ENCODE data around the gene KRTAP9-9. TPM values are rescaled to one million over a fixed set of nuclear protein-coding genes. Genes with fewer than 3 reads are reported as not detected.
"Not testable (repeated sequence)": the region's sequence is repeated elsewhere in the genome, so short reads cannot be mapped to it uniquely, and the experiment has no call there.

Gene KRTAP9-9
- total RNA-seq, 1 donor from 2014 or later, result not detected

GRCh38 chr17:41246995-41247787 lies 8.0 kb upstream of the KRTAP9-9 start:
- H3K9me3 Mint-ChIP-seq; DNase-seq (ENCODE audit: low spot score); H3K36me3 Mint-ChIP-seq (ENCODE audit: low read depth); H3K27ac Mint-ChIP-seq; H3K4me1 Mint-ChIP-seq (ENCODE audit: low read depth); H3K4me3 Mint-ChIP-seq (ENCODE audit: low read depth); intact Hi-C loops (cut with micrococcal nuclease): not testable (repeated sequence)
- H3K27me3 Mint-ChIP-seq (ENCODE audit: low read depth), result peaks cover 15% of the 10 kb centered on the region

GRCh38 chr17:41249637-41250240 lies 5.4 kb upstream of the KRTAP9-9 start, which contains the start of gene KRTAP9-4:
Gene KRTAP9-4, plus strand, starts transcription at chr17:41249687. Its CDS starts 34 bp downstream, at chr17:41249721.
- H3K9me3 Mint-ChIP-seq; H3K27ac Mint-ChIP-seq; H3K4me3 Mint-ChIP-seq (ENCODE audit: low read depth); H3K4me1 Mint-ChIP-seq (ENCODE audit: low read depth); intact Hi-C loops (cut with micrococcal nuclease); DNase-seq (ENCODE audit: low spot score); H3K36me3 Mint-ChIP-seq (ENCODE audit: low read depth): not testable (repeated sequence)
- peaks cover 18% of the 10 kb centered on the region for H3K27me3 Mint-ChIP-seq (ENCODE audit: low read depth)

GRCh38 chr17:41251261-41251660 lies 3.9 kb upstream of the KRTAP9-9 start:
- H3K27me3 Mint-ChIP-seq (ENCODE audit: low read depth), result peaks cover 22% of the 10 kb centered on the region
- no peak overlapping the region for H3K27ac Mint-ChIP-seq
- no peak overlapping the region for H3K4me3 Mint-ChIP-seq (ENCODE audit: low read depth)
- no peaks in the 10 kb centered on the region for H3K4me1 Mint-ChIP-seq (ENCODE audit: low read depth)
- no peaks in the 10 kb centered on the region for H3K9me3 Mint-ChIP-seq
- H3K36me3 Mint-ChIP-seq (ENCODE audit: low read depth), result no peaks in the 10 kb centered on the region
- no peak for DNase-seq (ENCODE audit: low spot score)
- intact Hi-C loops (cut with micrococcal nuclease), result no loop called here

- H3K4me1 Mint-ChIP-seq (ENCODE audit: low read depth), result no peaks in the 10 kb centered on the region
- no peaks in the 10 kb centered on the region for H3K9me3 Mint-ChIP-seq
- no peak overlapping the region for H3K4me3 Mint-ChIP-seq (ENCODE audit: low read depth)
- no peak for DNase-seq (ENCODE audit: low spot score)
- no peak overlapping the region for H3K27ac Mint-ChIP-seq
- H3K36me3 Mint-ChIP-seq (ENCODE audit: low read depth), result no peaks in the 10 kb centered on the region
- intact Hi-C loops (cut with micrococcal nuclease), result no loop called here
- peaks cover 37% of the 10 kb centered on the region for H3K27me3 Mint-ChIP-seq (ENCODE audit: low read depth)
Observed at GRCh38 chr17:41254861-41255260, 323 bp upstream of the KRTAP9-9 start.

GRCh38 chr17:41256291-41256685 lies 1.1 kb downstream of the KRTAP9-9 start:
- Mint-ChIP-seq H3K36me3 (ENCODE audit: low read depth) (no peaks in the 10 kb centered on the region), H3K4me3 (ENCODE audit: low read depth) (no peak overlapping the region), H3K27me3 (ENCODE audit: low read depth) (peaks cover 39% of the 10 kb centered on the region), H3K27ac (no peak overlapping the region), H3K9me3 (no peaks in the 10 kb centered on the region), H3K4me1 (ENCODE audit: low read depth) (no peaks in the 10 kb centered on the region)
- DNase-seq (ENCODE audit: low spot score), result no peak
- intact Hi-C loops (cut with micrococcal nuclease), result no loop called here

GRCh38 chr17:41258406-41258805 lies 3.2 kb downstream of the KRTAP9-9 start:
- H3K9me3 Mint-ChIP-seq, result no peaks in the 10 kb centered on the region
- H3K27ac Mint-ChIP-seq, result no peak overlapping the region
- no peak overlapping the region for H3K4me3 Mint-ChIP-seq (ENCODE audit: low read depth)
- intact Hi-C loops (cut with micrococcal nuclease), result no loop called here
- no peak for DNase-seq (ENCODE audit: low spot score)
- no peaks in the 10 kb centered on the region for H3K4me1 Mint-ChIP-seq (ENCODE audit: low read depth)
- peaks cover 41% of the 10 kb centered on the region for H3K27me3 Mint-ChIP-seq (ENCODE audit: low read depth)
- H3K36me3 Mint-ChIP-seq (ENCODE audit: low read depth), result no peaks in the 10 kb centered on the region

- Mint-ChIP-seq H3K27me3 (ENCODE audit: low read depth) (peaks cover 25% of the 10 kb centered on the region), H3K4me3 (ENCODE audit: low read depth) (no peak overlapping the region), H3K9me3 (no peaks in the 10 kb centered on the region), H3K27ac (no peak overlapping the region), H3K36me3 (ENCODE audit: low read depth) (no peaks in the 10 kb centered on the region), H3K4me1 (ENCODE audit: low read depth) (no peaks in the 10 kb centered on the region)
- no peak for DNase-seq (ENCODE audit: low spot score)
- intact Hi-C loops (cut with micrococcal nuclease), result no loop called here
Observed at GRCh38 chr17:41263212-41263611, 8.0 kb downstream of the KRTAP9-9 start.

- Mint-ChIP-seq H3K27ac (no peak overlapping the region), H3K27me3 (ENCODE audit: low read depth) (peaks cover 21% of the 10 kb centered on the region), H3K36me3 (ENCODE audit: low read depth) (no peaks in the 10 kb centered on the region), H3K4me3 (ENCODE audit: low read depth) (no peak overlapping the region), H3K4me1 (ENCODE audit: low read depth) (no peaks in the 10 kb centered on the region), H3K9me3 (no peaks in the 10 kb centered on the region)
- intact Hi-C loops (cut with micrococcal nuclease), result no loop called here
- DNase-seq (ENCODE audit: low spot score), result no peak
Observed at GRCh38 chr17:41264599-41264998, 9.4 kb downstream of the KRTAP9-9 start.

- Mint-ChIP-seq H3K27ac (no peak within 1 kb of the TSS), H3K9me3 (no peaks in the 10 kb centered on the region), H3K4me3 (ENCODE audit: low read depth) (no peak within 1 kb of the TSS), H3K36me3 (ENCODE audit: low read depth) (no peaks in the 10 kb centered on the region), H3K4me1 (ENCODE audit: low read depth) (no peaks in the 10 kb centered on the region), H3K27me3 (ENCODE audit: low read depth) (peaks cover 21% of the 10 kb centered on the region)
- intact Hi-C loops (cut with micrococcal nuclease), result no loop called here
- DNase-seq (ENCODE audit: low spot score), result no peak
Observed at GRCh38 chr17:41265078-41265477, 9.9 kb downstream of the KRTAP9-9 start, which contains the start of gene KRTAP9-6. Gene KRTAP9-6, plus strand, starts transcription at chr17:41265378. Its CDS starts 0 bp downstream, at chr17:41265378.

- no peaks in the 10 kb centered on the region for H3K4me1 Mint-ChIP-seq (ENCODE audit: low read depth)
- DNase-seq (ENCODE audit: low spot score), result no peak
- peaks cover 3% of the 10 kb centered on the region for H3K27me3 Mint-ChIP-seq (ENCODE audit: low read depth)
- H3K9me3 Mint-ChIP-seq, result no peaks in the 10 kb centered on the region
- H3K4me3 Mint-ChIP-seq (ENCODE audit: low read depth), result no peak overlapping the region
- H3K36me3 Mint-ChIP-seq (ENCODE audit: low read depth), result no peaks in the 10 kb centered on the region
- H3K27ac Mint-ChIP-seq, result no peak overlapping the region
- intact Hi-C loops (cut with micrococcal nuclease), result no loop called here
Observed at GRCh38 chr17:41267711-41268110, 12.5 kb downstream of the KRTAP9-9 start.

- intact Hi-C loops (cut with micrococcal nuclease); H3K27ac Mint-ChIP-seq; H3K4me1 Mint-ChIP-seq (ENCODE audit: low read depth); H3K4me3 Mint-ChIP-seq (ENCODE audit: low read depth); H3K9me3 Mint-ChIP-seq; H3K27me3 Mint-ChIP-seq (ENCODE audit: low read depth); DNase-seq (ENCODE audit: low spot score); H3K36me3 Mint-ChIP-seq (ENCODE audit: low read depth): not testable (repeated sequence)
Observed at GRCh38 chr17:41271323-41271722, 16.1 kb downstream of the KRTAP9-9 start.

- DNase-seq (ENCODE audit: low spot score), result no peak
- no peaks in the 10 kb centered on the region for H3K9me3 Mint-ChIP-seq
- intact Hi-C loops (cut with micrococcal nuclease), result no loop called here
- H3K27ac Mint-ChIP-seq, result no peak overlapping the region
- H3K4me3 Mint-ChIP-seq (ENCODE audit: low read depth), result no peak overlapping the region
- no peaks in the 10 kb centered on the region for H3K27me3 Mint-ChIP-seq (ENCODE audit: low read depth)
- H3K4me1 Mint-ChIP-seq (ENCODE audit: low read depth), result no peaks in the 10 kb centered on the region
- H3K36me3 Mint-ChIP-seq (ENCODE audit: low read depth), result no peaks in the 10 kb centered on the region
Observed at GRCh38 chr17:41271858-41272257, 16.7 kb downstream of the KRTAP9-9 start.

- intact Hi-C loops (cut with micrococcal nuclease); H3K27me3 Mint-ChIP-seq (ENCODE audit: low read depth); H3K4me1 Mint-ChIP-seq (ENCODE audit: low read depth); H3K4me3 Mint-ChIP-seq (ENCODE audit: low read depth); H3K9me3 Mint-ChIP-seq; H3K27ac Mint-ChIP-seq; H3K36me3 Mint-ChIP-seq (ENCODE audit: low read depth); DNase-seq (ENCODE audit: low spot score): not testable (repeated sequence)
Observed at GRCh38 chr17:41275648-41276190, 20.5 kb downstream of the KRTAP9-9 start, which contains the start of gene KRTAP9-7. Gene KRTAP9-7, plus strand, starts transcription at chr17:41275698. Its CDS starts 0 bp downstream, at chr17:41275698.

All from activated T-helper 2 cell treated with anti-CD3 and anti-CD28 coated beads, Interferon-gamma antibody, Interleukin-2, Interleukin-4, amounts not matched to agents 10 μg/mL and 5 μg/mL and 100 μg/mL, durations not matched to agents 14 hours and 24 hours and 36 hours (primary cell).